ENCODE data around the gene GALNT2.

The GALNT2 gene

DNA sequence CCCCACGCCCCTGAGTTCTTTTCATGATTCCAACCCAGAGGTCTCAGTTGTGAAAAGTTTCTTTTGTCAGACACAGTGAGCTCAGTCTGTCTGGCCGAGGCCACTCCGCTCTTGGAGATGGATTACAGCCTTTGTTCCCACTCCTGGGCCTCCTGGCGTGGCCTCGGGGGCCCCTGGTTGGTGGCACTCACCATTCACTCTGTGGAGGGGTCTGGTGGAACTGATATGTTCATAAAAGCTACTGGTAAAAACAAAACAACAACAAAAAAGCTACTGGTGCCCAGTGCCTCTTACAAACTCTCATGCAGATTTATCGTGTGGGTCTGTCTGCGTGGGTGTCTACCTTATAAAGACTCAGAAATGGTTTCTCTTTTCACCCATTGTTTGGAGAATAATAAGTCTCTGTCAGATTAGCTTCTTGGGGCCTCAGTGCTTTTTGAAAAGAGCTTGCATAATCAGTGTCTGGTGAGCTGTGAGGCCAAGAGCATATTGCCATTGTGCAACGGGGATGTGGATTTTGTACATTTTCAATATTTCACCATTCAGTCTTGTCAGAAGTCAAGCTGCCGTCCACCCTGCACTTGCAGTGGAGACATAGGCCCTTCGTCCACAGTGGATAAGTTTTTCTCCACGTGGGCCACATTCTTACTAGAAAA is 86.7 kb downstream of the GALNT2 start:
- in situ Hi-C loops (cut with MboI; ENCODE audit: low pct_unique_long_range_greater_than_20kb, low sequenced_read_pairs, unreplicated experiment), result no loop called here
- TF ChIP-seq, protein P1, sequence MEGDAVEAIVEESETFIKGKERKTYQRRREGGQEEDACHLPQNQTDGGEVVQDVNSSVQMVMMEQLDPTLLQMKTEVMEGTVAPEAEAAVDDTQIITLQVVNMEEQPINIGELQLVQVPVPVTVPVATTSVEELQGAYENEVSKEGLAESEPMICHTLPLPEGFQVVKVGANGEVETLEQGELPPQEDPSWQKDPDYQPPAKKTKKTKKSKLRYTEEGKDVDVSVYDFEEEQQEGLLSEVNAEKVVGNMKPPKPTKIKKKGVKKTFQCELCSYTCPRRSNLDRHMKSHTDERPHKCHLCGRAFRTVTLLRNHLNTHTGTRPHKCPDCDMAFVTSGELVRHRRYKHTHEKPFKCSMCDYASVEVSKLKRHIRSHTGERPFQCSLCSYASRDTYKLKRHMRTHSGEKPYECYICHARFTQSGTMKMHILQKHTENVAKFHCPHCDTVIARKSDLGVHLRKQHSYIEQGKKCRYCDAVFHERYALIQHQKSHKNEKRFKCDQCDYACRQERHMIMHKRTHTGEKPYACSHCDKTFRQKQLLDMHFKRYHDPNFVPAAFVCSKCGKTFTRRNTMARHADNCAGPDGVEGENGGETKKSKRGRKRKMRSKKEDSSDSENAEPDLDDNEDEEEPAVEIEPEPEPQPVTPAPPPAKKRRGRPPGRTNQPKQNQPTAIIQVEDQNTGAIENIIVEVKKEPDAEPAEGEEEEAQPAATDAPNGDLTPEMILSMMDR (IDR thresholded peaks at IDR 0.05; ENCODE audit: extremely low read depth, insufficient read depth, missing control alignments), result no peak
- DNase-seq (ENCODE audit: low spot score), result no peak

- in situ Hi-C loops (cut with MboI; ENCODE audit: low pct_unique_long_range_greater_than_20kb, low sequenced_read_pairs, unreplicated experiment), result no loop called here
- TF ChIP-seq, protein P1 (IDR thresholded peaks at IDR 0.05; ENCODE audit: extremely low read depth, insufficient read depth, missing control alignments), result no peak
Observed at GRCh38 chr1:230155021-230155420, 88.0 kb downstream of the GALNT2 start.

GRCh38 chr1:230156068-230156467 is 89.0 kb downstream of the GALNT2 start:
- in situ Hi-C loops (cut with MboI; ENCODE audit: low pct_unique_long_range_greater_than_20kb, low sequenced_read_pairs, unreplicated experiment), result no loop called here
- TF ChIP-seq, protein P1 (IDR thresholded peaks at IDR 0.05; ENCODE audit: extremely low read depth, insufficient read depth, missing control alignments), result no peak

More at GRCh38 chr1:230155021-230155420, 88.0 kb downstream of the GALNT2 start:
- no peak for DNase-seq (ENCODE audit: low spot score)

DNA sequence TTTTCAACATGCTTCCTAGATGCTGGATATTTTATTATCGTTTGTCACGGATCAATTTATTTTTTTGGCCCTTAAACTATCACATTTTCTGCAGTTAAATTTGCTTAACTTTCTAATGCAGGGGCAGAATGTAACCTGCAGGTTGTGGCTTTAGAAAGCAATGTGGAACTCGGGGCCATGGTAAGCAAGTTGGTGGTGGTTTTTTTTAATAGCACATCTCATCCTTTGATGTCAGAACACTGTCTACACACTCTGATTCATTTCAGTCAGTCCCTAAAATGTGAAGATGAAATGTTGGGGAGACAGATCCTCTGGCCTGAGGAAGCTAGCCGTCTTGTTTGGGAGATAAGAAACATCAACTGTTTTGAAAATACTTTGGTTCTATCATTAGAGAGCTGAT is 89.5 kb downstream of the GALNT2 start:
- no peak for DNase-seq (ENCODE audit: low spot score)
- in situ Hi-C loops (cut with MboI; ENCODE audit: low pct_unique_long_range_greater_than_20kb, low sequenced_read_pairs, unreplicated experiment), result no loop called here
- TF ChIP-seq, protein P1 (IDR thresholded peaks at IDR 0.05; ENCODE audit: extremely low read depth, insufficient read depth, missing control alignments), result no peak

More at GRCh38 chr1:230156068-230156467, 89.0 kb downstream of the GALNT2 start:
- DNase-seq (ENCODE audit: low spot score), result no peak

- no peak for DNase-seq (ENCODE audit: low spot score)
- in situ Hi-C loops (cut with MboI; ENCODE audit: low pct_unique_long_range_greater_than_20kb, low sequenced_read_pairs, unreplicated experiment), result no loop called here
- TF ChIP-seq, protein P1 (IDR thresholded peaks at IDR 0.05; ENCODE audit: extremely low read depth, insufficient read depth, missing control alignments), result no peak
Observed at GRCh38 chr1:230157420-230158390, 90.7 kb downstream of the GALNT2 start.

DNA sequence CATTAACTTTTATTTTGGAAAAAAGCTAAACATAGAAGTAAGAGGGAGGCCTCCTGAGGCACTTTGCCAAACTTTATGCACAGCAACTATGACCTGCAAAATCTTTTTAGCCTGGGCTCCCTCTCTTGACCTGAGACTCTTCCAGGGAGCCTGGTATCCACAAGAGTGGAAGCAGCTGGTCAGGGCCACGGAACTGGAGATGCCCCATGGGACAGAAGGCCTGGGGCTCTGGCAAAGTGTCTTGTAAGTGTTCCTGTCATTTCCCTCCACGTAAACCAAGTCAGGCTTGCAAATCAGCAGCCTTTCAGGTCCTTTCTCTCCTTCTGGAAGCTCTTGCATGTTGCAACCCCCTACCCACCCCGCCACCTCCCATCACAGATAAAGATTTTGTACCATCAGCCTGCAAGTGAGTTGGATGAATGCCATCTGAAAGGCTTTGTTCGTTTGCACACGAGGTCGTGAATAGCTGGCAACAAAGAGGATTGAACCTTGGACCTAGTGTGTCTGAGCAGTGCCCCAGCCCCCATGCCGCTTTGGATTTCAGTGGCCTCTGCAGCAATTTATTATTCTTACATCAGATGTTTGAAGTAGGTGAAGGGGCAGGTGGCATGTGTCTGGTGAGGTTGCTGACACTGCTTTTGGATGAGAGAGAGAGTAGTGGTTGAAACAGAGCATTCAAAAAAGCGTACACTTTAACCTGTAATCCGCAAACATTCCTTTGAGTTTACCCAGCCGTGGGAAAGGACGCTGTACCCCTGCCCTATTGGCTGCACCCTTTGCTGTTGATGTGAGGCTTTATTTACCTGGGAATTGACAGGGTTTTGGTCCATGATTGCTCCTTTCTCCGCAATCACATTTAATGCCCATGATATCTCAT is 91.6 kb downstream of the GALNT2 start:
- no peak for DNase-seq (ENCODE audit: low spot score)
- in situ Hi-C loops (cut with MboI; ENCODE audit: low pct_unique_long_range_greater_than_20kb, low sequenced_read_pairs, unreplicated experiment), result no loop called here
- TF ChIP-seq, protein P1 (IDR thresholded peaks at IDR 0.05; ENCODE audit: extremely low read depth, insufficient read depth, missing control alignments), result no peak
